Hepatocyte (in vitro differentiated cells): ENCODE data around the gene IGF2BP1. TPM values are rescaled to one million over a fixed set of nuclear protein-coding genes. Genes with fewer than 3 reads are reported as not detected.
"Not testable (repeated sequence)": the region's sequence is repeated elsewhere in the genome, so short reads cannot be mapped to it uniquely, and the experiment has no call there.

Experiments used
- DNase-seq: peaks from one replicate; pipeline ENCODE4 v3.0.0-alpha.2; 2016; ENCODE audit warnings: low spot score
- H2AFZ ChIP-seq: fragments of 200-600 bp; sonication (generic); 2 replicates; pipeline ENCODE4 v1.6.0; 2016; ENCODE audit warnings: antibody characterized with exemption, mild to moderate bottlenecking
- H3K27ac ChIP-seq: fragments of 200-600 bp; sonication (generic); 2 replicates; pipeline ENCODE4 v1.5.1; 2016; ENCODE audit warnings: mild to moderate bottlenecking
- H3K27me3 ChIP-seq: fragments of 200-600 bp; sonication (generic); 2 replicates; pipeline ENCODE4 v1.6.1; 2016
- H3K36me3 ChIP-seq: fragments of 200-600 bp; sonication (generic); replicated peaks from 2 replicates; pipeline ENCODE4 v1.5.1; 2016; ENCODE audit warnings: low read depth; ENCODE audit not compliant: insufficient read depth
- H3K4me1 ChIP-seq: fragments of 200-600 bp; sonication (generic); 2 replicates; pipeline ENCODE4 v1.5.1; 2016; ENCODE audit warnings: mild to moderate bottlenecking, moderate library complexity; ENCODE audit not compliant: insufficient read depth
- H3K4me2 ChIP-seq: fragments of 200-600 bp; sonication (generic); 2 replicates; pipeline ENCODE4 v1.6.0; 2016
- H3K4me3 ChIP-seq: fragments of 200-600 bp; sonication (generic); 2 replicates; pipeline ENCODE4 v1.5.1; 2016; ENCODE audit warnings: mild to moderate bottlenecking
- H3K79me2 ChIP-seq: fragments of 200-600 bp; sonication (generic); 2 replicates; pipeline ENCODE4 v1.6.0; 2017; ENCODE audit warnings: mild to moderate bottlenecking
- H3K9me2 ChIP-seq: fragments of 200-600 bp; sonication (generic); replicated peaks from 2 replicates; pipeline ENCODE4 v1.6.0; 2017; ENCODE audit warnings: mild to moderate bottlenecking; ENCODE audit not compliant: insufficient read depth
- H3K9me3 ChIP-seq: fragments of 200-600 bp; sonication (generic); 2 replicates; pipeline ENCODE4 v1.5.1; 2016; ENCODE audit warnings: low read depth, mild to moderate bottlenecking
- H4K20me1 ChIP-seq: fragments of 200-600 bp; sonication (generic); 2 replicates; pipeline ENCODE4 v1.6.0; 2016; ENCODE audit warnings: mild to moderate bottlenecking; ENCODE audit not compliant: insufficient read depth, poor library complexity, severe bottlenecking
- CTCF ChIP-seq: fragments of 200-600 bp; sonication (generic); IDR thresholded peaks from 2 replicates; pipeline ENCODE4 v1.5.1; 2016; ENCODE audit warnings: antibody characterized with exemption, mild to moderate bottlenecking; ENCODE audit not compliant: poor library complexity
- EZH2 ChIP-seq: fragments of 200-600 bp; sonication (generic); IDR thresholded peaks from 2 replicates; pipeline ENCODE4 v1.6.1; 2016; ENCODE audit warnings: antibody characterized with exemption, mild to moderate bottlenecking, borderline replicate concordance
- EZH2phosphoT487 ChIP-seq: fragments of 200-600 bp; sonication (generic); IDR thresholded peaks from one replicate; pipeline ENCODE4 v1.6.1; 2018; ENCODE audit warnings: antibody characterized with exemption, mild to moderate bottlenecking, low read depth, moderate library complexity; ENCODE audit not compliant: unreplicated experiment, severe bottlenecking
- WGBS: methylation state at CpG from one replicate; pipeline ENCODE4 v1.1.6; 2016; ENCODE audit warnings: low lambda C conversion rate; ENCODE audit errors: missing lambda C conversion rate; 5-methylcytosine and 5-hydroxymethylcytosine counted together
- polyA plus RNA-seq: library from polyadenylated mRNA; unstranded; fragments of >200 nt; fragmentation: Nextera tagmentation; extraction: Ambion mirVana; gene quantifications from 2 replicates; pipeline ENCODE4 v1.2.1, GENCODE V29; 2016
- total RNA-seq: library from RNA; depleted of rRNA; stranded (reverse); fragments of >200 nt; gene quantifications from 2 replicates; pipeline ENCODE4 v1.2.3, GENCODE V29; 2014

The IGF2BP1 gene
- total and polyA plus RNA-seq, 2 experiments from 2014 or later, result 40.7 to 50.0 TPM

GRCh38 chr17:49038138-49038537 lies 41.0 kb downstream of the IGF2BP1 start:
- H3K27ac ChIP-seq, result no peak overlapping the region
- no peaks in the 10 kb centered on the region for H3K36me3 ChIP-seq
- no peaks in the 10 kb centered on the region for H3K9me3 ChIP-seq
- no peak for DNase-seq
- TF ChIP-seq CTCF (no peak), EZH2phosphoT487 (no peak), EZH2 (no peak)
- no peak overlapping the region for H3K4me3 ChIP-seq
- H3K4me1 ChIP-seq, result no peaks in the 10 kb centered on the region
- no peak overlapping the region for H2AFZ ChIP-seq
- WGBS, result 100% methylated on average over 4 of the region's 8 CpGs
- peaks cover 47% of the 10 kb centered on the region for H3K79me2 ChIP-seq
- no peaks in the 10 kb centered on the region for H3K27me3 ChIP-seq
- H3K9me2 ChIP-seq, result no peaks in the 10 kb centered on the region
- H4K20me1 ChIP-seq, result no peaks in the 10 kb centered on the region
- no peak overlapping the region for H3K4me2 ChIP-seq

- WGBS, result 100% methylated on average over 2 of the region's 2 CpGs
These were observed 41.4 kb downstream of the IGF2BP1 start for GRCh38 chr17:49038544-49038943.

GRCh38 chr17:49039518-49039917 lies 42.3 kb downstream of the IGF2BP1 start:
- not testable (repeated sequence) for H3K4me2 ChIP-seq, H3K9me3 ChIP-seq, H3K4me3 ChIP-seq, DNase-seq, H2AFZ ChIP-seq, H3K27me3 ChIP-seq, H3K27ac ChIP-seq, H4K20me1 ChIP-seq, H3K9me2 ChIP-seq, H3K36me3 ChIP-seq, H3K4me1 ChIP-seq
- H3K79me2 ChIP-seq, result peaks cover 34% of the 10 kb centered on the region
- WGBS, result 92% methylated on average over 6 of the region's 6 CpGs

More at GRCh38 chr17:49038544-49038943, 41.4 kb downstream of the IGF2BP1 start:
- TF ChIP-seq EZH2 (no peak), EZH2phosphoT487 (no peak), CTCF (no peak)
- Histone ChIP-seq H3K9me3 (no peaks in the 10 kb centered on the region), H3K79me2 (peaks cover 43% of the 10 kb centered on the region), H2AFZ (no peak overlapping the region), H3K27ac (no peak overlapping the region), H3K9me2 (no peaks in the 10 kb centered on the region), H3K27me3 (no peaks in the 10 kb centered on the region), H4K20me1 (no peaks in the 10 kb centered on the region), H3K4me2 (no peak overlapping the region), H3K4me1 (no peaks in the 10 kb centered on the region), H3K4me3 (no peak overlapping the region), H3K36me3 (no peaks in the 10 kb centered on the region)
- DNase-seq, result no peak

GRCh38 chr17:49041527-49041926 lies 44.3 kb downstream of the IGF2BP1 start:
- Histone ChIP-seq H3K27ac (no peak overlapping the region), H3K36me3 (no peaks in the 10 kb centered on the region), H3K4me1 (no peaks in the 10 kb centered on the region), H3K4me3 (no peak overlapping the region), H3K9me2 (no peaks in the 10 kb centered on the region), H3K27me3 (no peaks in the 10 kb centered on the region), H3K9me3 (no peaks in the 10 kb centered on the region), H3K79me2 (peaks cover 20% of the 10 kb centered on the region), H2AFZ (no peak overlapping the region), H3K4me2 (no peak overlapping the region), H4K20me1 (no peaks in the 10 kb centered on the region)
- no peak for TF ChIP-seq CTCF
- TF ChIP-seq EZH2, result no peak
- TF ChIP-seq EZH2phosphoT487, result no peak
- 78% methylated on average over 4 of the region's 4 CpGs for WGBS
- DNase-seq, result no peak
